Stimulated activated CD8-positive, alpha-beta memory T cell treated with anti-CD3 and anti-CD28 coated beads, Interleukin-4, amount 100 ng/mL, for 1 hour (primary cell): Measurements from ENCODE around the gene ARG2.

Experiments
- DNase-seq, 2 donors: peaks; one replicate each; pipeline ENCODE4 v3.0.0-alpha.2; 2020; ENCODE audit warnings: low read depth in 2 of 2, low spot score in 1 of 2

ARG2 gene

DNA sequence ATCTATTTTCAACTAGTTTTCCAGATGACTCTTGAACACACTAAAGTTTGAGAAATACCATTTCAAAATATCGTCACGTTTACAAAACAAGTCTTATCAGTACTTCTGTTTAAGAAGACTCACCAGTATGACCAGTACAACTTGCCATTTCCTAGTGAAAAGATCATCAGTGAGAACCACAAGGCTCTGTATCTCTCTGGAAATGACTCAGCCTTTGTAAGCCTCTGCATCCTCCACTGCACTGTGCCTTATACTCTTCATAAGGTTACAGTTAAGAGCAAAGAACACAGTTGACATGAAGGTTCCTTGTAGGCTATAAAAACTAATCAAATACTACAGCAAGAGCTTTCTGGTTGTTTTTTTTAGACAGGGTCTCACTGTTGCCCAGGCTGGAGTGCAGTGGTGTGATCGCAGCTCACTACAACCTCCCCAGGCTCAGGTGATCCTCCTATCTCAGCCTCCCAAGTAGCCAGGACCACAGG is 60.4 kb downstream of the ARG2 start:
- DNase-seq: no peak

- no peak for DNase-seq
Measured at GRCh38 chr14:67680941-67681340, 61.2 kb downstream of the ARG2 start.

- no peak for DNase-seq
Measured at GRCh38 chr14:67683842-67684241, 64.1 kb downstream of the ARG2 start.

DNA sequence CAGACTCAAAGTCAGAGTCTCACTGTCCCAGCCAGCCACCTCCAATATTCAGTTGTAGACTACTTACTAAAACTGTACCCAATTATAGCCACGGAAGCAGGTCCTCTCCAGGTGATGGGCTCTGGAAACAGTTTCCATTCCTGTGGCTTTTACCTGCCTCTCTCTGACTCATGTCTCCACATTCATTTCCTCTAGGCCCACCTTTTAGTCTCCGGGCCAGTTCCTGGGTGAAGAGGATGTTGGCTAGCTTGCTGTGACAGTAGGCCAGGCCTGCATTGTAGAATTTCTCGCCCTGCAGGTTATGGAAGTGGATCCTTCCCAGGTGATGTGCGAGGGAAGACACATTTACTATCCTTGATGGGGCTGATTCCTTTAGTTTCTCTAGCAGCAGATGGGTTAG is 70.3 kb downstream of the ARG2 start:
- DNase-seq: no peak

DNA sequence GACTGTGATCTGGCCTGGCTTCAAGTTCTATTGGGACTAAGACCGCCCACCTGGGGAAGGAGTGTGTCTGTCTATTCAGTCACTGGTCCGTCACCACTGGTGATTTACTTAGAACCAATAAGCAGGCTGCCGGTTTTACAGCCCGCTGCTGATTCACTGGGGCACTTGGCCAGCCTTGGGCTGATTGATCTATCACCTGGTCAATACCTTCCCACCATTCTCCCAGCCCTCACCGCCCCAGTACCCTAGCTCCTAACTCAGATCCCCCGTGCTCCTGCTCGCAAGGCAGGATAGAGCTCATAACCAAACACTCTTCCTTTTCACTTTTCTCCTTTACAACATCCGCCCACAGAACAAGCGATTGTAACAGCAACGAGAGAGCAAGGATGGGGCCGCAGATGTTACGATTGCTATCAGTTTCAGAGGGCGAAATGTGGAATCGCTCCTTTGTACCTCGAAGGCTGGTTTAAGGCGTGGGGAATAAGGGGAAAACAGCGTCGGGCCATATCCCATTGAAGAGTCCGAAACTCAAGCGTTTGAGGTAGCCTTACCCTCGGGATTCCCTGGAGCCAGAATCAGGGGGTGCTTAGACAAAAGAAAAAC is 75.2 kb downstream of the ARG2 start:
- peak; percentile 26 to 31 for DNase-seq

GRCh38 chr14:67695394-67695949 is 75.8 kb downstream of the ARG2 start, which contains the start of gene RDH11:
Gene RDH11 (minus strand): TSS chr14:67695764. CDS start chr14:67695703, 61 bp downstream.
- peak; percentile 52 to 64 for DNase-seq

DNA sequence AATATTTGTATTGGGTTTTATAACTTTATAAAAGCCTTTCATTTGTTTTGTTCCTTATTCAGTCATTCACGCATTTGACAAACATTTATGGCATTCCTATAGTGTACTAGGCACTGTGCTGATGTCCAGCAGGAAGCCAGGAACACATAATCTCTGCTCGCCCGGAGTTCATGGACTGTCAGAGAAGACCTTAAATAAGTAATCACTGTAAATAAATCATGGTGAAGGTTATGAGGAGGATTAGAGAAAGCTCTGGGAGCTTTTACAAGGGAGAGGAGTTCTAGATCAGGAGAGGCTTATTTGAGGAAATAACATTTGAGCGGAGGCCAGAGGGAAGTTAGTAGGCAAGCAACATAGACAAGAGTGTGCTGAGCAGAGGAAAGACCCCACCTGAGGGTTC is 77.3 kb downstream of the ARG2 start:
- no peak for DNase-seq

DNA sequence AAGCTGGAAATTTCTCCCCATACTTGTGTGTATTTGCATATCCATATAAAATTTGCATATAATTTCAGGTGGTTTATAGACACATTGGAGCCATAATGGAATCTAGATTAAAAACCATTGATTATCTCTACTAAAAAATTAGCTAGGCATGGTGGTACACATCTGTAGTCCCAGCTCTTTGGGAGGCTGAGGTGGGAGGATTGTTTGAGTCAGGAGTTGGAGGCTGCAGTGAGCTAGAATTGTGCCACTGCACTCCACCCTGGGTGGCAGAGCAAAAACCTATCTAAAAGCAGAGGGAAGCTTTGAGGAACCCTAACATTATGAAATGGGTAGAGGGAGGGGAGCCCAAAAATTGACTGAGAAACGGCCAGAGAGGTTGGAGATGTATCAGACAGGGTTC is 78.5 kb downstream of the ARG2 start:
- no peak for DNase-seq
